Esophagus squamous epithelium (tissue), 4 donors: Measurements from ENCODE around the gene ALDH1A3.

Experiments used
- POLR2A ChIP-seq, 4 donors: fragments of 450-650 bp; IDR thresholded peaks; one replicate each; pipeline ENCODE4 v1.6.1; 2017; ENCODE audit warnings: antibody characterized with exemption in 4 of 4, mild to moderate bottlenecking in 4 of 4, moderate library complexity in 3 of 4
- TF ChIP-seq, protein P1 (sequence below), 6 experiments: fragments of 450-650 bp in 4 of 6; fragments of 200-600 bp in 2 of 6; sonication (generic) in 2 of 6; IDR thresholded peaks; one replicate each; pipeline ENCODE4 v1.5.1; 2016 to 2019; ENCODE audit warnings: antibody characterized with exemption in 6 of 6, mild to moderate bottlenecking in 4 of 6, moderate library complexity in 4 of 6

DNA sequence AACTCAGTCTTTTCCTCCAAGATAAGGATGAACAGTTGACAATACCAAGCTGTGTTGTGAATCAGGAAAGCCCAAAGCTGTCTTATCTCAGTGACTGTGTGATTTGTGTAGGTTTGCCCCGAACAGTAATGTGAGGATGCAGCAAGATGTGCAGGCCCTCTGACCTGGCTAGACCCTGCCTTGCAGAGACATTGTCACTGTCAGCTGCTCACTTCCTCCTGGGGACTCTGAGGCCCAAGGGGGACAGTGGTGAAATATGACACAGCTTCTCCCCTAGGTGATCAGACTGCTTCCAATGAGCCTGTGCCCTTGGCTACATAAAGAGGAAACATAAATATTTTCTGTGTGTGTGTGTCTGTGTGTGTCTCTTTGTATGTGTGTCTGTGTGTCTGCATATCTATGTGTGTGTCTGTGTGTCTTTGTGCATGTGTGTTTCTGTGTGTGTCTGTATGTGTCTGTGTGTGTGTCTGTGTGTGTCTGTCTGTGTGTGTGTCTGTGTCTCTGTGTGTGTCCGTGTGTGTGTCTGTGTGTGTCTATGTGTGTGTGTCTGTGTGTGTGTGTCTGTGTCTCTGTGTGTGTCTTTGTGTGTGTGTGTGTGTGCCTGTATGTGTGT, 61.2 kb downstream of the ALDH1A3 start:
- TF ChIP-seq, protein P1, sequence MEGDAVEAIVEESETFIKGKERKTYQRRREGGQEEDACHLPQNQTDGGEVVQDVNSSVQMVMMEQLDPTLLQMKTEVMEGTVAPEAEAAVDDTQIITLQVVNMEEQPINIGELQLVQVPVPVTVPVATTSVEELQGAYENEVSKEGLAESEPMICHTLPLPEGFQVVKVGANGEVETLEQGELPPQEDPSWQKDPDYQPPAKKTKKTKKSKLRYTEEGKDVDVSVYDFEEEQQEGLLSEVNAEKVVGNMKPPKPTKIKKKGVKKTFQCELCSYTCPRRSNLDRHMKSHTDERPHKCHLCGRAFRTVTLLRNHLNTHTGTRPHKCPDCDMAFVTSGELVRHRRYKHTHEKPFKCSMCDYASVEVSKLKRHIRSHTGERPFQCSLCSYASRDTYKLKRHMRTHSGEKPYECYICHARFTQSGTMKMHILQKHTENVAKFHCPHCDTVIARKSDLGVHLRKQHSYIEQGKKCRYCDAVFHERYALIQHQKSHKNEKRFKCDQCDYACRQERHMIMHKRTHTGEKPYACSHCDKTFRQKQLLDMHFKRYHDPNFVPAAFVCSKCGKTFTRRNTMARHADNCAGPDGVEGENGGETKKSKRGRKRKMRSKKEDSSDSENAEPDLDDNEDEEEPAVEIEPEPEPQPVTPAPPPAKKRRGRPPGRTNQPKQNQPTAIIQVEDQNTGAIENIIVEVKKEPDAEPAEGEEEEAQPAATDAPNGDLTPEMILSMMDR (IDR thresholded peaks at IDR 0.05) = no peak
- no peak for TF ChIP-seq POLR2A (IDR thresholded peaks at IDR 0.05)
